ENCODE measurements around the gene FBLN2.

The FBLN2 gene

GRCh38 chr3:13611221-13611620, 62.3 kb downstream of the FBLN2 start:
- no peaks in the 10 kb centered on the region for H3K27me3 ChIP-seq (ENCODE audit: insufficient read depth, low read length)
- no peaks in the 10 kb centered on the region for H3K9me3 ChIP-seq (ENCODE audit: low read length)
- no peak overlapping the region for H3K4me3 ChIP-seq (ENCODE audit: low read length)
- H3K4me1 ChIP-seq (ENCODE audit: insufficient read depth, low read length) = no peaks in the 10 kb centered on the region
- H2AFZ ChIP-seq (ENCODE audit: low read depth, low read length) = no peak overlapping the region
- H3K36me3 ChIP-seq (ENCODE audit: insufficient read depth, low read length) = no peaks in the 10 kb centered on the region

- Histone ChIP-seq H3K36me3 (ENCODE audit: insufficient read depth, low read length) (no peaks in the 10 kb centered on the region), H2AFZ (ENCODE audit: low read depth, low read length) (no peak overlapping the region), H3K4me1 (ENCODE audit: insufficient read depth, low read length) (no peaks in the 10 kb centered on the region), H3K9me3 (ENCODE audit: low read length) (no peaks in the 10 kb centered on the region), H3K4me3 (ENCODE audit: low read length) (no peak overlapping the region), H3K27me3 (ENCODE audit: insufficient read depth, low read length) (no peaks in the 10 kb centered on the region)
These were observed 63.9 kb downstream of the FBLN2 start for GRCh38 chr3:13612829-13613228.

GRCh38 chr3:13613343-13614190, 64.6 kb downstream of the FBLN2 start:
- H3K4me1 ChIP-seq (ENCODE audit: insufficient read depth, low read length) = no peaks in the 10 kb centered on the region
- H3K27me3 ChIP-seq (ENCODE audit: insufficient read depth, low read length) = no peaks in the 10 kb centered on the region
- no peaks in the 10 kb centered on the region for H3K9me3 ChIP-seq (ENCODE audit: low read length)
- no peak overlapping the region for H3K4me3 ChIP-seq (ENCODE audit: low read length)
- H3K36me3 ChIP-seq (ENCODE audit: insufficient read depth, low read length) = no peaks in the 10 kb centered on the region
- H2AFZ ChIP-seq (ENCODE audit: low read depth, low read length) = no peak overlapping the region

- Histone ChIP-seq H2AFZ (ENCODE audit: low read depth, low read length) (no peak overlapping the region), H3K27me3 (ENCODE audit: insufficient read depth, low read length) (no peaks in the 10 kb centered on the region), H3K36me3 (ENCODE audit: insufficient read depth, low read length) (no peaks in the 10 kb centered on the region), H3K4me3 (ENCODE audit: low read length) (no peak overlapping the region), H3K9me3 (ENCODE audit: low read length) (no peaks in the 10 kb centered on the region), H3K4me1 (ENCODE audit: insufficient read depth, low read length) (no peaks in the 10 kb centered on the region)
These were observed 65.7 kb downstream of the FBLN2 start for GRCh38 chr3:13614607-13615006.

GRCh38 chr3:13615019-13615528, 66.1 kb downstream of the FBLN2 start:
- Histone ChIP-seq H3K4me1 (ENCODE audit: insufficient read depth, low read length) (no peaks in the 10 kb centered on the region), H3K36me3 (ENCODE audit: insufficient read depth, low read length) (no peaks in the 10 kb centered on the region), H3K27me3 (ENCODE audit: insufficient read depth, low read length) (no peaks in the 10 kb centered on the region), H3K9me3 (ENCODE audit: low read length) (no peaks in the 10 kb centered on the region), H3K4me3 (ENCODE audit: low read length) (no peak overlapping the region), H2AFZ (ENCODE audit: low read depth, low read length) (no peak overlapping the region)

GRCh38 chr3:13616359-13616758, 67.4 kb downstream of the FBLN2 start:
- Histone ChIP-seq H3K4me3 (ENCODE audit: low read length) (no peak overlapping the region), H3K36me3 (ENCODE audit: insufficient read depth, low read length) (no peaks in the 10 kb centered on the region), H3K27me3 (ENCODE audit: insufficient read depth, low read length) (no peaks in the 10 kb centered on the region), H2AFZ (ENCODE audit: low read depth, low read length) (no peak overlapping the region), H3K9me3 (ENCODE audit: low read length) (no peaks in the 10 kb centered on the region), H3K4me1 (ENCODE audit: insufficient read depth, low read length) (no peaks in the 10 kb centered on the region)

GRCh38 chr3:13617097-13617738, 68.3 kb downstream of the FBLN2 start:
- no peaks in the 10 kb centered on the region for H3K27me3 ChIP-seq (ENCODE audit: insufficient read depth, low read length)
- H3K9me3 ChIP-seq (ENCODE audit: low read length) = no peaks in the 10 kb centered on the region
- no peaks in the 10 kb centered on the region for H3K4me1 ChIP-seq (ENCODE audit: insufficient read depth, low read length)
- no peaks in the 10 kb centered on the region for H3K36me3 ChIP-seq (ENCODE audit: insufficient read depth, low read length)
- H3K4me3 ChIP-seq (ENCODE audit: low read length) = no peak overlapping the region
- H2AFZ ChIP-seq (ENCODE audit: low read depth, low read length) = no peak overlapping the region

- H3K4me3 ChIP-seq (ENCODE audit: low read length) = no peak overlapping the region
- no peaks in the 10 kb centered on the region for H3K27me3 ChIP-seq (ENCODE audit: insufficient read depth, low read length)
- no peak overlapping the region for H2AFZ ChIP-seq (ENCODE audit: low read depth, low read length)
- H3K4me1 ChIP-seq (ENCODE audit: insufficient read depth, low read length) = peaks cover 4% of the 10 kb centered on the region
- H3K9me3 ChIP-seq (ENCODE audit: low read length) = no peaks in the 10 kb centered on the region
- no peaks in the 10 kb centered on the region for H3K36me3 ChIP-seq (ENCODE audit: insufficient read depth, low read length)
These were observed 69.1 kb downstream of the FBLN2 start for GRCh38 chr3:13617981-13618380.

- H3K27me3 ChIP-seq (ENCODE audit: insufficient read depth, low read length) = no peaks in the 10 kb centered on the region
- H3K9me3 ChIP-seq (ENCODE audit: low read length) = no peaks in the 10 kb centered on the region
- no peak overlapping the region for H2AFZ ChIP-seq (ENCODE audit: low read depth, low read length)
- peaks cover 11% of the 10 kb centered on the region for H3K4me1 ChIP-seq (ENCODE audit: insufficient read depth, low read length)
- H3K36me3 ChIP-seq (ENCODE audit: insufficient read depth, low read length) = no peaks in the 10 kb centered on the region
- no peak overlapping the region for H3K4me3 ChIP-seq (ENCODE audit: low read length)
These were observed 69.9 kb downstream of the FBLN2 start for GRCh38 chr3:13618836-13619235.

GRCh38 chr3:13619661-13620230, 70.8 kb downstream of the FBLN2 start:
- Histone ChIP-seq H3K27me3 (ENCODE audit: insufficient read depth, low read length) (no peaks in the 10 kb centered on the region), H2AFZ (ENCODE audit: low read depth, low read length) (no peak overlapping the region), H3K36me3 (ENCODE audit: insufficient read depth, low read length) (no peaks in the 10 kb centered on the region), H3K9me3 (ENCODE audit: low read length) (no peaks in the 10 kb centered on the region), H3K4me3 (ENCODE audit: low read length) (no peak overlapping the region), H3K4me1 (ENCODE audit: insufficient read depth, low read length) (peaks cover 11% of the 10 kb centered on the region)

GRCh38 chr3:13620281-13620680, 71.4 kb downstream of the FBLN2 start:
- no peak overlapping the region for H2AFZ ChIP-seq (ENCODE audit: low read depth, low read length)

GRCh38 chr3:13620776-13621365, 71.9 kb downstream of the FBLN2 start:
- H3K4me1 ChIP-seq (ENCODE audit: insufficient read depth, low read length) = peaks cover 11% of the 10 kb centered on the region
- no peak overlapping the region for H3K4me3 ChIP-seq (ENCODE audit: low read length)
- no peaks in the 10 kb centered on the region for H3K36me3 ChIP-seq (ENCODE audit: insufficient read depth, low read length)

More at GRCh38 chr3:13620281-13620680, 71.4 kb downstream of the FBLN2 start:
- Histone ChIP-seq H3K9me3 (ENCODE audit: low read length) (no peaks in the 10 kb centered on the region), H3K36me3 (ENCODE audit: insufficient read depth, low read length) (no peaks in the 10 kb centered on the region), H3K4me3 (ENCODE audit: low read length) (no peak overlapping the region), H3K4me1 (ENCODE audit: insufficient read depth, low read length) (peaks cover 11% of the 10 kb centered on the region), H3K27me3 (ENCODE audit: insufficient read depth, low read length) (no peaks in the 10 kb centered on the region)

More at GRCh38 chr3:13620776-13621365, 71.9 kb downstream of the FBLN2 start:
- Histone ChIP-seq H3K27me3 (ENCODE audit: insufficient read depth, low read length) (no peaks in the 10 kb centered on the region), H2AFZ (ENCODE audit: low read depth, low read length) (no peak overlapping the region), H3K9me3 (ENCODE audit: low read length) (no peaks in the 10 kb centered on the region)
